NT2/D1 (cell line): ENCODE results near the gene PLA2R1.

ENCODE experiments used
- SUZ12 ChIP-seq: IDR thresholded peaks from 2 replicates; pipeline ENCODE4 v1.6.1; 2011; ENCODE audit not compliant: insufficient read length, insufficient read depth; ENCODE audit errors: extremely low read depth
- YY1 ChIP-seq: IDR thresholded peaks from 2 replicates; pipeline ENCODE4 v1.6.1; 2011; ENCODE audit not compliant: insufficient read length, insufficient read depth
- ZNF274 ChIP-seq: IDR thresholded peaks from 2 replicates; pipeline ENCODE4 v1.6.1; 2011; ENCODE audit warnings: mild to moderate bottlenecking, low read depth, low read length

DNA sequence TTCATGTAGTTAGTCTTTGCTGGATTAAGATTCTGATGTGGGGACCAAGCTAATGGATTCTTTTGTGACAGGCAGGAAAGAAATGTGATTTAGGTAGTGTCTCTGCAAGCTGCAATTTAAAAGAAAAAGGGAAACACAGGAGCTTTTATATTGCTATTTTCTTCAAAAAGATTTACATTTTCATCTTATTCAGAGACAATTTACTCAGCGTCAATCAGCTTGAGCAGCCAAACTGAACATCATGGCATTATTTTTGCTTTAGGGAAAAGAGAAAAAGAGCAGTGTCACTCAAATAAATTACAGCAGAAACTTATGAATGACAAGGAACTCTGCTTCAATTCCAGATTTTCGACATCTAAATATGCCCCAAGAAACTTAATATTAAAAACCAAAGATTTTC is 67.4 kb downstream of the PLA2R1 start:
- TF ChIP-seq ZNF274 (no peak), YY1 (no peak), SUZ12 (no peak)
